GM15510 (cell line): Measurements from ENCODE around the gene RAB3GAP1.

Experiments
- POLR2A ChIP-seq: IDR thresholded peaks from 3 replicates; pipeline ENCODE4 v1.6.1; 2011; ENCODE audit warnings: borderline replicate concordance; ENCODE audit not compliant: insufficient read length; ENCODE audit errors: extremely low read depth

RAB3GAP1 gene

GRCh38 chr2:135169900-135170753 lies 118.0 kb downstream of the RAB3GAP1 start:
- no peak for TF ChIP-seq POLR2A

GRCh38 chr2:135174049-135174809 lies 122.1 kb downstream of the RAB3GAP1 start:
- no peak for TF ChIP-seq POLR2A

DNA sequence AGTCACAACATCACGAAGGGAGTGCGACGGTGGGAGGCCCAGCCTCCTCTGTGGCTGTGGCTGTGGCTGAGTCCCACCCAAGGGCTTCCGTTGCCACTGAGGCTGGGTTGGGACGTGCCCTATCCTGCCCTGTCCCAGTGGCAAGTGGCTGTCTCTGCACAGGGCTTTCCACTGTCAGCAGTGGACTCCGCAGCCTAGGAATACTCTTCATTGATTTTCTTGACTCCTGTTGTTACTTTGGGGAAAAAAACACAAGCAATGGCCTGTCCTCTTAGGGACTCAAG lies 122.7 kb downstream of the RAB3GAP1 start:
- TF ChIP-seq POLR2A = no peak

DNA sequence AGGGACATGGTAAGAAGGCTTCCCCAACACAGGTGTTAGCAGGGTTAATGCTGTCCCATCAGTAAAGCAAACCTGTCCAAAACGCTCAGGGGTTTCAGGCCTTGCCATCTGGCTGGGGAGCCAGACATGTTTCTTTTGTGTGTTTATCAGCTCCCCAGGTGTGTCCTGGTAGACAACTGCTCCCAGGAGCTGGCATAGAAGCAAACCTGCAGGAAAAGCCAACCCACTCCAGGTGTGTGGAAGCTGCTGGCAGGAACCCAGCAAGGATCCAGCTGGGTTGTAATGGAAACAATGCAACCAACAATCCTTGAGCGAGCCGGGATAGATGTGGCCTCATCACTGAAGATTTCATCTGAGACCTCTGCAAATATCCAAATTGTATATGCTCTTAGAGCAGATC lies 123.1 kb downstream of the RAB3GAP1 start:
- no peak for TF ChIP-seq POLR2A

GRCh38 chr2:135179689-135180088 lies 127.6 kb downstream of the RAB3GAP1 start:
- no peak for TF ChIP-seq POLR2A

DNA sequence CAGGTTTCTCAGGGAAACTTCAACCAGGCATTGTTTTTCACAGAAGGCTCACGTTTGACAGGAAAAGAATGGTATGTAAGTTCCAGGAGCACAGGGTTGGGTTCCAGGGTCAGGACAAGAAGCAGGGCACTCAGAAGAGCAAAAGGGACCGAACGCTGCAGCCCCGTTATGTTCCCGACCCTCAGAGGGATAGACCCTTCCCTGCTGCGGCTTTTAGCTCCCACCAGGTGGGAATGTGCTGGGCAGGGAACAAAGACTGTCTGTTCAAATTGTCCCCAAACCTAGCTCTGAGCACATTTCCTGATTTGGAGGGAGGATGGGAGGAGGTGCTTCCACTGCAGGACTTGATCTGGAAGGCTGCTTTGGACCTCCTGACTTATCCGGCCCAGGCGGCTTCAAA lies 130.1 kb downstream of the RAB3GAP1 start:
- no peak for TF ChIP-seq POLR2A

DNA sequence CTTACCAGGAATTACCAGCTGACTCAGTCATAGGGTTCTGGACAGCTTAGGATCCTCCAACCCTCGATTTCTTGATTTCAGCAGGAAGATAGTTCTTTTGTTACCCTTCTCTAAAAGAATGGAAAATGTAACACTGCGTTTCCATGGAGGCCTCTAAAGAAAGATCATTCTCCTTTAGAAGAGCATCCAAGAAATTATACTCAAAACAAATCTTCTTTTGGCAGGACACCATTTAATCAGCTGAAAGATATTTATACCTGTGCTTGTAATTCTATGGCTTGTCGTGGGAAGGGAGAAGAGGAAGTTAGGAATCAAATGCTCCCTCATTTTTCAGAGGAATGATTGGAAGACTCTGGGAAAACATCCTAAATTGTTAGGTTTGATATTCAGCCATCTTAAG lies 130.5 kb downstream of the RAB3GAP1 start:
- no peak for TF ChIP-seq POLR2A

- no peak for TF ChIP-seq POLR2A
These were observed 131.7 kb downstream of the RAB3GAP1 start for GRCh38 chr2:135183822-135184221.

GRCh38 chr2:135186054-135186453 lies 134.0 kb downstream of the RAB3GAP1 start:
- no peak for TF ChIP-seq POLR2A

GRCh38 chr2:135187270-135187669 lies 135.2 kb downstream of the RAB3GAP1 start:
- no peak for TF ChIP-seq POLR2A

GRCh38 chr2:135189148-135189547 lies 137.1 kb downstream of the RAB3GAP1 start:
- TF ChIP-seq POLR2A = no peak

DNA sequence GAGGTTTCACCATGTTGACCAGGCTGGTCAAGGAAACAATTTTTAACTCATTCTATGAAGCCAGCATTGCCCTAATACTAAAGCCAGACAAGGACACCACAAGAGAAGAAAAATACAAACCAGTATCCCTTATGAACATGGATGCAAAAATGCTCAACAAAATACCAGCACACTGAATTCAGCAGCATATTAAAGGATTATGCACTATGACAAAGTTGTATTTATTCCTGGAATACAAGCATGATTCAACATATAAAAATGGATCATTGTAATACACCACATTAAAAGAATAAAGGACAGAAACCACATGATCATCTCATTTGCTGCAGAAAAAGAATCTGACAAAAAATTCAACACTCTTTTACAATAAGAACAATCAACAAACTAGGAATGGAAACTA lies 138.7 kb downstream of the RAB3GAP1 start:
- no peak for TF ChIP-seq POLR2A

DNA sequence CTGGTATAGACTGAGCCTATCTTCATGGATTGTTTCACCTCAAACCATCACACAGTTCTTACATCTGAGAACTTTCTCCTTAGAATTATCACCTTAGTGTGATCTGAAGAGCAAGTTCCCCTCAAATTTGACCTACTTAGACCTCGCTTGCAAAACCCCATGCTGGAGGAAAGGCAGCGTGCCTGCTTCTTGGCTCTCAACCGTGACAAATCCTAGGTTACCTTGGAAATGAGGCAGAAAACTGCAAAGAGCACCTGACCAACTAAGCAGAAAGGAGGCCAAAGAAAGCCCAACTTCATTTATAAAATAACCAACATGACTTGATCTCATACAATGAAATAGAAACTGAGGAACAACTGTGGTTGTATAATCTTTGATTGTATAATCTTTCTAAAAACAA lies 146.4 kb downstream of the RAB3GAP1 start:
- TF ChIP-seq POLR2A = no peak

- no peak for TF ChIP-seq POLR2A
These were observed 150.7 kb downstream of the RAB3GAP1 start for GRCh38 chr2:135202751-135203150.

DNA sequence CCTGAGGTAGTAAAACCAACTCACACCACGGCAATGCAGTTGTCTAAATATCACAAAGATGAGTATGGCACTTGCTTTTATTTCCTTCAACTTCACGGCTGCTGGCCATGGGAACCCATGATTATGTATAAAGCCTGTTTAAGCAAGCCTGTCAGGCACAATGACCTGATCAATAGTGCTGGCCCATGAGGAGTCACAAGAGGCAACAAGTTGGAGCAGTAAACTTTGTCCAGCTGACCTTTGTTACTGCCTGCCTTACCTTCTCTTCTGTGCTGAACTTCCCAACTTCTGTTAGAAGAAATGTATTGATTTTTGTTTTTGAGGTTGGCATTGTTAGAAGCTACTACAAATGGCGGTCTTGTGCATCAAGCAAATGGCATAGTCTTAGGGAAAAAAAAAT lies 151.9 kb downstream of the RAB3GAP1 start:
- TF ChIP-seq POLR2A = no peak

DNA sequence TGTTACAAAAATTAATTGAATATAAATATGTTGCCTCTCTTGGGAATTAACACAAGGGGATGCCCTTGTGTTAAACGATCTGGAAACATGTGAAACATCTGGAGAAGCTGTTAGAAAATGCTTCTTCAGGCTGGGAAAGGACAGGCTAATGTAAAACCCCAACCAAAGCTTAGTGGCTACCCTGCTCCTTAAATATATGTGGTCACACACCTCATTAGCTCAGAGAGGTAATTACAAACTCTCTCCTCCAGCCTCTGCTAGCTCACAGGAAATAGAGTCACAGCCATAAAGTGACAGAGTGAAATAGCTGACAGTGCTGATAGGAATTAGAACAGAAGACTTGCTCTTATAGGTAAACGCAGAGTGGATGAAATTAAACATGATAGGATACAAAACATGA lies 155.9 kb downstream of the RAB3GAP1 start:
- no peak for TF ChIP-seq POLR2A
